Prostate gland (tissue), 2 donors: ENCODE measurements around the gene DSTN.

Experiments
- POLR2AphosphoS5 ChIP-seq: sonication (generic); formaldehyde crosslinking; IDR thresholded peaks from one replicate; pipeline ENCODE4 v1.6.1; 2017; ENCODE audit warnings: antibody characterized with exemption
- TF ChIP-seq, protein P1 (sequence below), 4 experiments: fragments of 200-600 bp in 2 of 4; fragments of 450-650 bp in 2 of 4; sonication (generic) in 2 of 4; IDR thresholded peaks; 1 replicate in 3 of 4; 2 replicates in 1 of 4; pipeline ENCODE4 v1.5.1; 2016 to 2019; ENCODE audit warnings: antibody characterized with exemption in 4 of 4, mild to moderate bottlenecking in 2 of 4, moderate library complexity in 2 of 4

- TF ChIP-seq, protein P1, sequence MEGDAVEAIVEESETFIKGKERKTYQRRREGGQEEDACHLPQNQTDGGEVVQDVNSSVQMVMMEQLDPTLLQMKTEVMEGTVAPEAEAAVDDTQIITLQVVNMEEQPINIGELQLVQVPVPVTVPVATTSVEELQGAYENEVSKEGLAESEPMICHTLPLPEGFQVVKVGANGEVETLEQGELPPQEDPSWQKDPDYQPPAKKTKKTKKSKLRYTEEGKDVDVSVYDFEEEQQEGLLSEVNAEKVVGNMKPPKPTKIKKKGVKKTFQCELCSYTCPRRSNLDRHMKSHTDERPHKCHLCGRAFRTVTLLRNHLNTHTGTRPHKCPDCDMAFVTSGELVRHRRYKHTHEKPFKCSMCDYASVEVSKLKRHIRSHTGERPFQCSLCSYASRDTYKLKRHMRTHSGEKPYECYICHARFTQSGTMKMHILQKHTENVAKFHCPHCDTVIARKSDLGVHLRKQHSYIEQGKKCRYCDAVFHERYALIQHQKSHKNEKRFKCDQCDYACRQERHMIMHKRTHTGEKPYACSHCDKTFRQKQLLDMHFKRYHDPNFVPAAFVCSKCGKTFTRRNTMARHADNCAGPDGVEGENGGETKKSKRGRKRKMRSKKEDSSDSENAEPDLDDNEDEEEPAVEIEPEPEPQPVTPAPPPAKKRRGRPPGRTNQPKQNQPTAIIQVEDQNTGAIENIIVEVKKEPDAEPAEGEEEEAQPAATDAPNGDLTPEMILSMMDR (IDR thresholded peaks at IDR 0.05) = no peak
- TF ChIP-seq POLR2AphosphoS5 = no peak
These were observed 38.9 kb upstream of the DSTN start, which contains the start of gene BFSP1 for GRCh38 chr20:17530716-17531664.
